ENCODE measurements around the gene SUSD3. TPM values are rescaled to one million over a fixed set of nuclear protein-coding genes. Genes with fewer than 3 reads are reported as not detected.

Gene SUSD3
- total RNA-seq, 4 donors from 2014 or later, result 5.5 to 21.5 (median 7.9) TPM

- peak overlapping the region in 1 of 4 donors; percentile 31 for H3K27ac ChIP-seq
- H3K9me3 ChIP-seq, result no peaks in the 10 kb centered on the region
- TF ChIP-seq POLR2A (IDR thresholded peaks at IDR 0.05), result no peak
- TF ChIP-seq CTCF (IDR thresholded peaks at IDR 0.05), result no peak
- no peaks in the 10 kb centered on the region for H3K36me3 ChIP-seq
- no peaks in the 10 kb centered on the region for H3K4me1 ChIP-seq
- DNase-seq, result no peak
- H3K4me3 ChIP-seq, result no peak overlapping the region
- H3K27me3 ChIP-seq, result no peaks in the 10 kb centered on the region
These were observed 33.4 kb upstream of the SUSD3 start for GRCh38 chr9:93024986-93025630.

GRCh38 chr9:93025736-93026135, 32.8 kb upstream of the SUSD3 start:
- no peak for TF ChIP-seq POLR2A (IDR thresholded peaks at IDR 0.05)
- H3K27me3 ChIP-seq, result no peaks in the 10 kb centered on the region
- peak overlapping the region in 1 of 4 donors; percentile 31 for H3K27ac ChIP-seq
- H3K4me3 ChIP-seq, result no peak overlapping the region
- H3K36me3 ChIP-seq, result no peaks in the 10 kb centered on the region
- H3K9me3 ChIP-seq, result no peaks in the 10 kb centered on the region
- DNase-seq, result no peak
- no peaks in the 10 kb centered on the region for H3K4me1 ChIP-seq

GRCh38 chr9:93026640-93027039, 31.9 kb upstream of the SUSD3 start:
- H3K27me3 ChIP-seq, result no peaks in the 10 kb centered on the region
- TF ChIP-seq CTCF (IDR thresholded peaks at IDR 0.05) (no peak), POLR2A (IDR thresholded peaks at IDR 0.05) (no peak)
- DNase-seq, result no peak

GRCh38 chr9:93027750-93028149, 30.8 kb upstream of the SUSD3 start:
- H3K27ac ChIP-seq, result peak overlapping the region in 1 of 4 donors; percentile 67
- H3K27me3 ChIP-seq, result no peaks in the 10 kb centered on the region
- H3K4me3 ChIP-seq, result no peak overlapping the region
- TF ChIP-seq POLR2A (IDR thresholded peaks at IDR 0.05), result no peak
- H3K36me3 ChIP-seq, result no peaks in the 10 kb centered on the region
- H3K9me3 ChIP-seq, result no peaks in the 10 kb centered on the region
- no peaks in the 10 kb centered on the region for H3K4me1 ChIP-seq
- DNase-seq, result no peak

More at GRCh38 chr9:93026640-93027039, 31.9 kb upstream of the SUSD3 start:
- H3K4me1 ChIP-seq, result no peaks in the 10 kb centered on the region
- no peak overlapping the region for H3K4me3 ChIP-seq
- no peaks in the 10 kb centered on the region for H3K9me3 ChIP-seq
- H3K27ac ChIP-seq, result peak overlapping the region in 1 of 4 donors; percentile 28
- H3K36me3 ChIP-seq, result no peaks in the 10 kb centered on the region

GRCh38 chr9:93028448-93029006, 30.0 kb upstream of the SUSD3 start:
- no peak for TF ChIP-seq POLR2A (IDR thresholded peaks at IDR 0.05)
- no peak for TF ChIP-seq CTCF (IDR thresholded peaks at IDR 0.05)
- DNase-seq, result peak in 2 of 3 donors; percentile 72 to 78
- Histone ChIP-seq H3K4me1 (no peaks in the 10 kb centered on the region), H3K9me3 (no peaks in the 10 kb centered on the region), H3K27me3 (no peaks in the 10 kb centered on the region), H3K4me3 (no peak overlapping the region), H3K27ac (peak overlapping the region in 2 of 4 donors; percentile 32 to 67), H3K36me3 (no peaks in the 10 kb centered on the region)

GRCh38 chr9:93030642-93031628, 27.6 kb upstream of the SUSD3 start:
- DNase-seq, result no peak
- Histone ChIP-seq H3K4me1 (no peaks in the 10 kb centered on the region), H3K9me3 (no peaks in the 10 kb centered on the region), H3K36me3 (no peaks in the 10 kb centered on the region), H3K27me3 (no peaks in the 10 kb centered on the region), H3K27ac (no peak overlapping the region), H3K4me3 (no peak overlapping the region)
- no peak for TF ChIP-seq CTCF (IDR thresholded peaks at IDR 0.05)
- no peak for TF ChIP-seq POLR2A (IDR thresholded peaks at IDR 0.05)

Data from Peyer's patch (tissue), 4 donors.